HepG2 (cell line): ENCODE data around the gene GNAL. TPM values are rescaled to one million over a fixed set of nuclear protein-coding genes. Genes with fewer than 3 reads are reported as not detected.

ENCODE experiments used
- ATAC-seq: fragments of 200-7000 bp; cut with Tn5 transposase; 3 replicates; pipeline ENCODE4 v1.9.1; 2020; ENCODE audit warnings: mild to moderate bottlenecking, moderate library complexity
- BruUV-seq: library from RNA; stranded (reverse); fragments of 400-500 nt; replicated peaks from 2 replicates; lab custom pipeline; 2021; lab: Mats Ljungman, UMichigan
- CTCF ChIA-PET: fragments of 300-600 bp; formaldehyde crosslinking; extraction: SDS; loops from one replicate; lab custom pipeline; 2021; ENCODE audit warnings: low total read pairs, inconsistent platforms, low intra/inter-chr PET ratio; lab: Yijun Ruan, JAX
- POLR2A ChIA-PET: fragments of 350-600 bp; sonication (Branson Sonifier 250); formaldehyde crosslinking; loops from one replicate; lab custom pipeline; 2020; ENCODE audit warnings: antibody characterized with exemption, inconsistent platforms; lab: Yijun Ruan, JAX
- DNase-seq: peaks from one replicate; pipeline ENCODE4 v3.0.0-alpha.2; 2015; ENCODE audit warnings: low spot score
- FAIRE-seq: peaks from 3 replicates; lab custom pipeline; 2011; peaks lifted over from hg19 to GRCh38; lab: Jason Lieb, UNC
- H2AFZ ChIP-seq: one replicate; pipeline ENCODE4 v1.6.1; 2011; ENCODE audit warnings: low read length, inconsistent platforms
- H3K27ac ChIP-seq: fragments of 300-600 bp; 3 replicates; pipeline ENCODE4 v1.8.0; 2011; ENCODE audit warnings: mixed run types, mild to moderate bottlenecking, mixed read lengths, low read length, inconsistent platforms; ENCODE audit not compliant: insufficient read depth; ENCODE audit errors: extremely low read length
- H3K27me3 ChIP-seq, 2 experiments: fragments of 200-600 bp in 1 of 2; 2 replicates in 1 of 2; 3 replicates in 1 of 2; pipeline versions ENCODE4 v1.6.0 to v1.8.0; 2011; ENCODE audit warnings: low read length in 2 of 2, mild to moderate bottlenecking in 2 of 2, moderate library complexity in 2 of 2, inconsistent platforms in 1 of 2; ENCODE audit not compliant: insufficient read depth in 2 of 2, control insufficient read depth in 1 of 2
- H3K36me3 ChIP-seq, 2 experiments: fragments of 200-600 bp in 1 of 2; replicated peaks in 1 of 2; 2 replicates in 1 of 2; 3 replicates in 1 of 2; pipeline versions ENCODE4 v1.5.1 to v1.8.0; 2011; ENCODE audit warnings: low read length in 2 of 2, inconsistent platforms in 1 of 2; ENCODE audit not compliant: insufficient read depth in 2 of 2, control insufficient read depth in 1 of 2
- H3K4me1 ChIP-seq: 2 replicates; pipeline ENCODE4 v1.5.1; 2012; ENCODE audit warnings: low read length, inconsistent platforms; ENCODE audit not compliant: insufficient read depth
- H3K4me2 ChIP-seq: 2 replicates; pipeline ENCODE4 v1.6.0; 2011; ENCODE audit warnings: low read depth, low read length, inconsistent platforms
- H3K4me3 ChIP-seq, 3 experiments: fragments of 200-600 bp in 1 of 3; sonication (generic), shearing (Covaris generic) in 1 of 3; replicated peaks in 1 of 3; 2 replicates each; pipeline ENCODE4 v1.5.1; 2011 to 2016; ENCODE audit warnings: low read length in 3 of 3, inconsistent platforms in 2 of 3, low read depth in 2 of 3, mild to moderate bottlenecking in 2 of 3, control low read depth in 1 of 3, mixed read lengths in 1 of 3; ENCODE audit not compliant: insufficient read depth in 1 of 3
- H3K79me2 ChIP-seq: one replicate; pipeline ENCODE4 v1.6.1; 2011; ENCODE audit warnings: low read length, inconsistent platforms; ENCODE audit not compliant: insufficient read depth
- H3K9ac ChIP-seq: 2 replicates; pipeline ENCODE4 v1.6.0; 2011; ENCODE audit warnings: mild to moderate bottlenecking, low read depth, low read length, inconsistent platforms; ENCODE audit not compliant: insufficient read depth
- H3K9me3 ChIP-seq: 2 replicates; pipeline ENCODE4 v1.5.1; 2012; ENCODE audit warnings: mild to moderate bottlenecking, low read length
- H4K20me1 ChIP-seq: 2 replicates; pipeline ENCODE4 v1.6.0; 2011; ENCODE audit warnings: inconsistent platforms, mild to moderate bottlenecking, low read length, moderate library complexity; ENCODE audit not compliant: insufficient read depth
- HBP1 ChIP-seq: IDR thresholded peaks from 2 replicates; pipeline ENCODE4 v1.6.1; 2016; ENCODE audit warnings: low read depth, control low read depth
- MYPOP ChIP-seq: sonication (generic); formaldehyde crosslinking; IDR thresholded peaks from 2 replicates; pipeline ENCODE4 v1.8.1; 2023; ENCODE audit warnings: mild to moderate bottlenecking, moderate library complexity, missing genetic modification reagents
- REXO4 ChIP-seq: sonication (generic); formaldehyde crosslinking; IDR thresholded peaks from 2 replicates; pipeline ENCODE4 v1.8.0; 2022; ENCODE audit warnings: missing genetic modification reagents, mild to moderate bottlenecking, borderline replicate concordance
- TOPORS ChIP-seq: sonication (generic); formaldehyde crosslinking; IDR thresholded peaks from 2 replicates; pipeline ENCODE4 v1.8.0; 2023; ENCODE audit warnings: mild to moderate bottlenecking, missing genetic modification reagents
- UBTF ChIP-seq: sonication (generic); formaldehyde crosslinking; IDR thresholded peaks from 2 replicates; pipeline ENCODE4 v1.4.0; 2020; ENCODE audit warnings: mild to moderate bottlenecking, missing genetic modification reagents
- ZMYM3 ChIP-seq: sonication (generic); formaldehyde crosslinking; IDR thresholded peaks from 2 replicates; pipeline ENCODE4 v1.5.1; 2020; ENCODE audit warnings: mild to moderate bottlenecking, missing genetic modification reagents
- ZNF121 ChIP-seq: sonication (generic); formaldehyde crosslinking; IDR thresholded peaks from 2 replicates; pipeline ENCODE4 v1.5.0; 2020; ENCODE audit warnings: mild to moderate bottlenecking, missing genetic modification reagents
- ZNF230 ChIP-seq: sonication (generic); formaldehyde crosslinking; IDR thresholded peaks from 2 replicates; pipeline ENCODE4 v1.4.0; 2020; ENCODE audit warnings: mild to moderate bottlenecking, missing genetic modification reagents
- ZNF678 ChIP-seq: sonication (generic); formaldehyde crosslinking; IDR thresholded peaks from 2 replicates; pipeline ENCODE4 v1.4.0; 2020; ENCODE audit warnings: mild to moderate bottlenecking, missing genetic modification reagents
- ZNF768 ChIP-seq: sonication (generic); formaldehyde crosslinking; IDR thresholded peaks from 2 replicates; pipeline ENCODE4 v1.4.0; 2020; ENCODE audit warnings: missing genetic modification reagents
- WGBS: methylation state at CpG from one replicate; pipeline ENCODE4 v1.1.6; 2017; ENCODE audit warnings: low lambda C conversion rate; 5-methylcytosine and 5-hydroxymethylcytosine counted together
- in situ Hi-C: cut with HindIII; loops from 2 replicates; pipeline ENCODE4 v1.10.0; 2017; ENCODE audit warnings: low pct_unique_long_range_greater_than_20kb; ENCODE audit not compliant: extremely low pct_ligation_motif_present
- intact Hi-C: fragments of 100-400 bp; cut with micrococcal nuclease; formaldehyde crosslinking; loops from one replicate; pipeline ENCODE4 v1.10.0; 2022; ENCODE audit not compliant: unreplicated experiment
- polyA plus RNA-seq, 8 experiments: library from polyadenylated mRNA; depleted of rRNA in 3 of 8; stranded (reverse) in 7 of 8; unstranded in 1 of 8; fragments of >200 nt; fragmentation: Illumina TruSeq in 4 of 8; extraction: Trizol in 4 of 8; gene quantifications; 2 replicates each; pipeline versions ENCODE4 v1.2.1 to v1.2.3, GENCODE V29; 2011 to 2016; ENCODE audit warnings: low read depth in 4 of 8, missing spikeins in 1 of 8, mixed read lengths in 1 of 8; ENCODE audit not compliant: insufficient read depth in 1 of 8
- total RNA-seq, 5 experiments: library from RNA; depleted of rRNA; stranded (reverse); fragments of >200 nt; fragmentation: Illumina TruSeq; extraction: Trizol; gene quantifications; 2 replicates each; pipeline ENCODE4 v1.2.3, GENCODE V29; 2016; ENCODE audit warnings: low read depth in 1 of 5

Gene GNAL
- total and polyA plus RNA-seq, 2 of the 13 experiments (the other 11 are each of a cell fraction or from before 2014, with no cell fraction given) = 0.87 to 1.4 TPM

- TF ChIP-seq HBP1 (CRISPR knock-in tag) (no peak), ZNF678 (CRISPR knock-in tag) (no peak), MYPOP (CRISPR knock-in tag) (no peak), ZNF121 (CRISPR knock-in tag) (no peak), ZNF230 (CRISPR knock-in tag) (no peak), REXO4 (CRISPR knock-in tag) (no peak)
Measured at GRCh38 chr18:11902522-11903292, 213.6 kb downstream of the GNAL start (continued).

GRCh38 chr18:11905613-11906012 lies 216.5 kb downstream of the GNAL start:
- CTCF ChIA-PET = no interaction called here
- FAIRE-seq = no peak
- H3K9me3 ChIP-seq = no peaks in the 10 kb centered on the region
- no peaks in the 10 kb centered on the region for H3K36me3 ChIP-seq
- ATAC-seq = no peak
- no peak overlapping the region for H3K9ac ChIP-seq
- DNase-seq = no peak
- peaks cover 30% of the 10 kb centered on the region for H3K4me1 ChIP-seq
- no peak overlapping the region for H3K4me3 ChIP-seq
- BruUV-seq = no TSS peak
- H3K79me2 ChIP-seq = no peaks in the 10 kb centered on the region
- H3K27me3 ChIP-seq = no peaks in the 10 kb centered on the region
- no peak overlapping the region for H3K4me2 ChIP-seq
- intact Hi-C loops (loop anchor here (5.0 to 10.0 kb wide), 2 partner anchors 33 to 51 kb away; partner anchors contain the start of gene CHMP1B), in situ Hi-C loops (no loop called here)
- no peaks in the 10 kb centered on the region for H4K20me1 ChIP-seq
- WGBS = 82% methylated on average over 4 of the region's 4 CpGs
- no peak overlapping the region for H3K27ac ChIP-seq
- H2AFZ ChIP-seq = no peak overlapping the region
- TF ChIP-seq ZNF768 (peak; percentile 42; the same call in 1 of the 2 replicates), UBTF (CRISPR knock-in tag) (no peak), ZMYM3 (CRISPR knock-in tag) (0 out of 2 replicates have a peak, but pooled peaks have one; percentile 36), TOPORS (CRISPR knock-in tag) (no peak)
- POLR2A ChIA-PET = interaction anchor here (0.9 to 1.8 kb wide), 3 partner anchors 21 to 90 kb away, joined by 3 to 5 read pairs (median 4); no protein-coding TSS in a partner anchor
